Colonic mucosa (tissue), 4 donors: Measurements from ENCODE around the gene ODF2L. TPM values are rescaled to one million over a fixed set of nuclear protein-coding genes. Genes with fewer than 3 reads are reported as not detected.

ENCODE experiments used
- DNase-seq: peaks from one replicate; pipeline ENCODE4 v3.0.0-alpha.2; 2020
- H3K27ac ChIP-seq: fragments of 200-600 bp; one replicate; pipeline ENCODE4 v1.8.0; 2021
- H3K27me3 ChIP-seq: fragments of 200-600 bp; one replicate; pipeline ENCODE4 v1.8.0; 2021
- H3K36me3 ChIP-seq: fragments of 200-600 bp; one replicate; pipeline ENCODE4 v1.8.0; 2021
- H3K4me1 ChIP-seq: fragments of 200-600 bp; one replicate; pipeline ENCODE4 v1.8.0; 2021; ENCODE audit warnings: mild to moderate bottlenecking
- H3K4me3 ChIP-seq: fragments of 200-600 bp; one replicate; pipeline ENCODE4 v1.8.0; 2021
- H3K9ac ChIP-seq, 2 donors: one replicate each; pipeline ENCODE4 v1.7.0; 2013; ENCODE audit warnings: control low read depth in 2 of 2, low read depth in 2 of 2, low read length in 2 of 2
- H3K9me3 ChIP-seq: fragments of 200-600 bp; one replicate; pipeline ENCODE4 v1.8.0; 2021
- intact Hi-C: fragments of 100-400 bp; cut with DNase I; formaldehyde crosslinking; loops from one replicate; pipeline ENCODE4 v1.14.1; 2022
- total RNA-seq, 2 donors: library from RNA; stranded (reverse); fragmentation: NEBNext Ultra II Directional in 1 of 2; extraction: Animal tissue kit (Norgen Biotek cat#: 25700) in 1 of 2; gene quantifications; one replicate each; pipeline ENCODE4 v1.2.1, GENCODE V29; 2021
- TF ChIP-seq, protein P1 (sequence below): fragments of 200-600 bp; IDR thresholded peaks from one replicate; pipeline ENCODE4 v1.8.0; 2022; ENCODE audit warnings: antibody characterized with exemption, mild to moderate bottlenecking
- donor health status: healthy.
- donor health status: DM: no; HTN: no; CAD: no.
- donor health status: DM: no; HTN: no; CAD: no.

ODF2L gene
- total RNA-seq, 2 donors from 2014 or later: 21.9 to 35.9 TPM

DNA sequence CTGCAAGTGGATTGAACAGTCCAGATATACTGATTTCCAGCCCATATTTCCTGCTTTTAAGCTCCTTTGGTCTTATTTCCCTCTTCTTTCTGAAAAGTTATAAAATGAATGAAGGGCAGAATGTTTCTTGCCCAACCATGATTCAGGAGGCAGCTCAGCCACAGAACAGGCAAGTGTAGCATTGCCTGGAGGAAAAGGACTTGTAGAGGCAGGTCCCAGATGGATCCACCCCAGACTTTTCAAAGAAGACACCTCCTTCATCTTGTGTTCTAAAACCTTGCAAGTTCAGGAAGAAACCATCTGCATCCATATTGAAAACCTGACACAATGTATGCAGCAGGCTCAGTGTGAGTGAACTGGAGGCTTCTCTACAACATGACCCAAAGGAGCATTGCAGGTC is 27.8 kb upstream of the ODF2L start, which contains the start of gene CLCA2:
Gene CLCA2 (plus strand): TSS at position 299 of the 400 bp plus-strand sequence. CDS start 77 bp downstream, at position 376.
- Histone ChIP-seq H3K4me1 (no peaks in the 10 kb centered on the region), H3K27ac (no peak within 1 kb of the TSS), H3K36me3 (no peaks in the 10 kb centered on the region), H3K9ac (no peak within 1 kb of the TSS), H3K9me3 (no peaks in the 10 kb centered on the region), H3K4me3 (no peak within 1 kb of the TSS), H3K27me3 (no peaks in the 10 kb centered on the region)
- TF ChIP-seq, protein P1, sequence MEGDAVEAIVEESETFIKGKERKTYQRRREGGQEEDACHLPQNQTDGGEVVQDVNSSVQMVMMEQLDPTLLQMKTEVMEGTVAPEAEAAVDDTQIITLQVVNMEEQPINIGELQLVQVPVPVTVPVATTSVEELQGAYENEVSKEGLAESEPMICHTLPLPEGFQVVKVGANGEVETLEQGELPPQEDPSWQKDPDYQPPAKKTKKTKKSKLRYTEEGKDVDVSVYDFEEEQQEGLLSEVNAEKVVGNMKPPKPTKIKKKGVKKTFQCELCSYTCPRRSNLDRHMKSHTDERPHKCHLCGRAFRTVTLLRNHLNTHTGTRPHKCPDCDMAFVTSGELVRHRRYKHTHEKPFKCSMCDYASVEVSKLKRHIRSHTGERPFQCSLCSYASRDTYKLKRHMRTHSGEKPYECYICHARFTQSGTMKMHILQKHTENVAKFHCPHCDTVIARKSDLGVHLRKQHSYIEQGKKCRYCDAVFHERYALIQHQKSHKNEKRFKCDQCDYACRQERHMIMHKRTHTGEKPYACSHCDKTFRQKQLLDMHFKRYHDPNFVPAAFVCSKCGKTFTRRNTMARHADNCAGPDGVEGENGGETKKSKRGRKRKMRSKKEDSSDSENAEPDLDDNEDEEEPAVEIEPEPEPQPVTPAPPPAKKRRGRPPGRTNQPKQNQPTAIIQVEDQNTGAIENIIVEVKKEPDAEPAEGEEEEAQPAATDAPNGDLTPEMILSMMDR: no peak
- DNase-seq: no peak
- intact Hi-C loops: no loop called here

DNA sequence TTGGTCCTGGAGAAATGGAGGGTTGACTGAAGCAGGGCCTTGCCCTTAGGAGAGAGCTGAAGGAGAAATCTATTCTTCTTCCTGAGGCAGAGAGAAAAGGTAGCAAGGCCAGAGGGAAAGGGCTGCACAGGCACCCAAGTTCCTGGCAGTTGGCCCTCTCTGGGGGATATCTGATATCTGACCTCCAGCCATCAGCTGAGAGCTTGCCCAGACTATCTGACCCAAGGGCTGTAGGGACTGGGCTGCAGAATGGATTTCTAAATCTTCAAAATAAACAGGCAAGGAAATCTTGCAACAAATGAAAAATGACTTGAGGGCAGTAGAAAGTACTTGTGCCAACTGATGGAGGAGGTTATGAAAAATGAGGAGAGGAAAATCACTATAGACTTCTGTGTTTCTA is 27.4 kb upstream of the ODF2L start:
- Histone ChIP-seq H3K27ac (no peak overlapping the region), H3K9ac (no peak overlapping the region), H3K36me3 (no peaks in the 10 kb centered on the region), H3K27me3 (no peaks in the 10 kb centered on the region), H3K4me1 (no peaks in the 10 kb centered on the region), H3K4me3 (no peak overlapping the region), H3K9me3 (no peaks in the 10 kb centered on the region)
- intact Hi-C loops: no loop called here
- DNase-seq: no peak
- TF ChIP-seq, protein P1: no peak

DNA sequence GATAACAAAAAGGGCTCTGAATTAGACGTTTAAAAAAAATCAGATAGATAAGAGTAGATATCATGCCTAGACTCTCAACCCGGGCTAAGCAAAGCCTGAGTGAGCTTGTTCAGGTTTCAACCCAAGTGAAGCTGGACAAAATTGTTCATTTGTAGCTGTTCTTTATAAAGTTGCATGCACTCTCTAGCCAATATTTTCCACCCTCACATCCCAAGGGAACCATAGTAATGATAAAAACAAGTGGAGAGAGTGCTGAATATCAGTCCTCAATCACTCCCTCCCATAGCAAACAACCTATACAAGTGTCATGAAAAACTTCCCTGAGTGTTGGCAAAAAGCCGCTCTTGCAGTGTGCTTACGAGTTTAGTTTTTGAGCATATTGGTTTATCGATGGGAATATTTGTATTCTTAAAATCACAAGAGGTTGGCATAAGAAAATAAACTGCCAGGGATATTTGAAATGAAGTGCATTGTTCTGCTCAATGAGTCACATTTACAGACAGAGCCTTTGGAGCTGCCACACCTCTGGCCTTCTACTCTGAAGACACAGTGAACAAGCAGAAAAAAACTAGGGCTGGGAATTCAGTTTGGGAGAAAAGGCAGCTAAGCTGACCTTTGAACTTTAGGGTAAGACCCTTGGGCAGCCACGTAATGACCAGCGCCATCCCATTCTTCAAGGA is 25.6 kb upstream of the ODF2L start:
- Histone ChIP-seq H3K27me3 (no peaks in the 10 kb centered on the region), H3K27ac (no peak overlapping the region), H3K4me3 (no peak overlapping the region), H3K4me1 (no peaks in the 10 kb centered on the region), H3K9ac (no peak overlapping the region), H3K9me3 (no peaks in the 10 kb centered on the region), H3K36me3 (no peaks in the 10 kb centered on the region)
- TF ChIP-seq, protein P1: no peak
- DNase-seq: no peak
- intact Hi-C loops: no loop called here

DNA sequence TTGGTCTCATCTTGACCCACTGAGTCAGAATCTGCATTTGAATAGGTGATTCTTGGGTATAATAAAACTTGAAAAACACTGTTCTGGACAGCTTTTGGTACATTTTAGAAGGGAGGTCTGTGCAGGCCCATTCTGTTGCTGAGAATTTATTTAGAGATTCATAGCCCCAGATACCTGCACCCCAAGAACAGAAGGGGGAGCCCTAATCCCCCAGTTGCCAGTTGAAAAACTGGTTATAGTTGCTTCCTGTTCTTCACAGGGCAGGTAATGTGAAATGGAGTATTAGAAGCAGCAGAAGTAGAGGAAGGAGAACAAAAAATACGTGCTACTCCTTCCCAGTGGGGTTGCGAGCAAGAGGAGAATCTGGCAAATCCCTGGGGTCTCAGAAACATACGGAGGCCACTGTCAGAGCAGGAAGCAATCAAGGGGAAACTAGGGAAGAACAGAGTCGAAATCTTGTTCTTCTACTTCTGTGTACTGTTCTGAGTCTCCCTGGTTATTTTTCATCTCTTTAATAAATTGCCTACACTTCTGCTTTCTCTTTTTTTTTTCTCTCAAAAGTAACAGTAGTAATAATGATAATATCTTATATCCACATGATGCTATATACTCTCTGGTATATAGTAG is 23.3 kb upstream of the ODF2L start:
- peak; percentile 42 for DNase-seq
- Histone ChIP-seq H3K36me3 (no peaks in the 10 kb centered on the region), H3K9ac (peak overlapping the region in 1 of 2 donors; percentile 59), H3K9me3 (no peaks in the 10 kb centered on the region), H3K27me3 (no peaks in the 10 kb centered on the region), H3K27ac (no peak overlapping the region), H3K4me3 (no peak overlapping the region), H3K4me1 (no peaks in the 10 kb centered on the region)
- TF ChIP-seq, protein P1: peak; percentile 33
- intact Hi-C loops: no loop called here

DNA sequence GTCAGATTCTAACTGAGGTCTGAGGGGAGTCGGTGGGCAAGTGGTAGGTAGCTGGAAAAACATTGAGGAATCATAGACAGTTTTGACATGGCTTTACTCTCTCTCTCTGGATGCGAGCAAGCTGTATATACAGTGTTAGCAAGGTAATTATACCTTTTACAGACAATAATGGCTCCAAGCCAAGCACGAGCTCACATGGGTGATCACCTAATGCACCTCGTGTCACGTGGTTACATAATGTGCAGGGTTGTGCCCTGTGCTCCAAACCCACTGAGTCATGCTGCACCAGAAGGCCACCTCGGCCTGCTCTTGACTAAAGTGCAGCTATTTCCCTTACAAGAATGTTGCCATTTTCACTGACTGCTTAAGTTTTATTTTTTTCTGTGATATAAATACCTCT is 20.2 kb upstream of the ODF2L start:
- Histone ChIP-seq H3K4me3 (no peak overlapping the region), H3K27ac (no peak overlapping the region), H3K4me1 (no peaks in the 10 kb centered on the region), H3K36me3 (no peaks in the 10 kb centered on the region), H3K9me3 (no peaks in the 10 kb centered on the region), H3K27me3 (no peaks in the 10 kb centered on the region), H3K9ac (no peak overlapping the region)
- DNase-seq: peak; percentile 74
- intact Hi-C loops: no loop called here
- TF ChIP-seq, protein P1: no peak
